Spleen (tissue), 7 donors: Measurements from ENCODE around the gene DCP2.

ENCODE experiments used
- CTCF ChIP-seq, 11 experiments: fragments of 200-600 bp in 7 of 11; fragments of 450-650 bp in 4 of 11; sonication (generic) in 4 of 11; IDR thresholded peaks in 8 of 11; conservative IDR thresholded peaks in 3 of 11; 1 replicate in 7 of 11; 2 replicates in 4 of 11; pipeline versions ENCODE4 v1.4.0 to v1.8.0; 2016 to 2021; ENCODE audit warnings: antibody characterized with exemption in 11 of 11, inconsistent platforms in 4 of 11, mild to moderate bottlenecking in 1 of 11
- POLR2A ChIP-seq, 3 donors: fragments of 450-650 bp; IDR thresholded peaks; one replicate each; pipeline ENCODE4 v1.5.1; 2017; ENCODE audit warnings: antibody characterized with exemption in 3 of 3, mild to moderate bottlenecking in 1 of 3
- POLR2AphosphoS5 ChIP-seq, 3 donors: sonication (generic); formaldehyde crosslinking; IDR thresholded peaks; one replicate each; pipeline ENCODE4 v1.5.1; 2017; ENCODE audit warnings: antibody characterized with exemption in 3 of 3
- donor health status: DM: no; HTN: no; CAD: no; lungs with moderate emphysema.
- donor health status: DM: no; HTN: no; CAD: no.
- donor health status: DM: no; HTN: no; CAD: no.

- TF ChIP-seq CTCF (IDR thresholded peaks at IDR 0.05 in 8 of 11, conservative IDR thresholded peaks at IDR 0.05 in 3 of 11) (no peak), POLR2A (IDR thresholded peaks at IDR 0.05) (no peak), POLR2AphosphoS5 (IDR thresholded peaks at IDR 0.05) (no peak)
Observed at GRCh38 chr5:112958093-112959088, 18.2 kb upstream of the DCP2 start.
